H1 (cell line): Measurements from ENCODE around the gene TDP2.

Experiments
- CBX5 ChIP-seq: fragments of 300-800, 300-1000 bp; sonication (generic); IDR thresholded peaks from 2 replicates; pipeline ENCODE4 v1.7.1; 2016; ENCODE audit warnings: antibody characterized with exemption, low read length, low read depth
- CTCF ChIP-seq, 3 experiments: IDR thresholded peaks; 1 replicate in 2 of 3; 2 replicates in 1 of 3; pipeline versions ENCODE4 v1.5.1 to v1.6.1; 2011; ENCODE audit warnings: low read length in 3 of 3, mild to moderate bottlenecking in 3 of 3, inconsistent platforms in 2 of 3, low read depth in 1 of 3, moderate library complexity in 1 of 3; ENCODE audit not compliant: insufficient read depth in 1 of 3; ENCODE audit errors: control extremely low read depth in 1 of 3
- EGR1 ChIP-seq: IDR thresholded peaks from 2 replicates; pipeline ENCODE4 v1.6.1; 2011; ENCODE audit warnings: low read depth, low read length, borderline replicate concordance
- GTF2F1 ChIP-seq: IDR thresholded peaks from 2 replicates; pipeline ENCODE4 v1.6.1; 2012; ENCODE audit warnings: low read depth, low read length, improper control_type of control experiment, borderline replicate concordance
- JUN ChIP-seq: IDR thresholded peaks from 2 replicates; pipeline ENCODE4 v1.6.1; 2011; ENCODE audit warnings: low read depth, mild to moderate bottlenecking, improper control_type of control experiment, low read length
- PHF8 ChIP-seq: fragments of 200-600 bp; sonication (generic); conservative IDR thresholded peaks from 2 replicates; pipeline ENCODE4 v1.7.1; 2012; ENCODE audit warnings: low read depth, mild to moderate bottlenecking, inconsistent platforms, low read length, moderate library complexity
- POLR2A ChIP-seq, 2 experiments: IDR thresholded peaks; 1 replicate in 1 of 2; 2 replicates in 1 of 2; pipeline ENCODE4 v1.6.1; 2011; ENCODE audit warnings: low read depth in 2 of 2, low read length in 2 of 2, mild to moderate bottlenecking in 2 of 2; ENCODE audit errors: control extremely low read depth in 1 of 2
- TAF1 ChIP-seq: IDR thresholded peaks from 2 replicates; pipeline ENCODE4 v1.6.1; 2011; ENCODE audit warnings: mild to moderate bottlenecking, low read depth, low read length
- TEAD4 ChIP-seq: IDR thresholded peaks from 2 replicates; pipeline ENCODE4 v1.6.1; 2012; ENCODE audit warnings: low read depth, low read length, inconsistent platforms, mixed read lengths

GRCh38 chr6:24666097-24666640 is 530 bp downstream of the TDP2 start:
- TF ChIP-seq POLR2A (IDR thresholded peaks at IDR 0.05; ENCODE audit: control extremely low read depth in 1 of 2, low read depth in 2 of 2, low read length in 2 of 2) (no peak), CTCF (IDR thresholded peaks at IDR 0.05; ENCODE audit: control extremely low read depth in 1 of 3, insufficient read depth in 1 of 3, low read depth in 1 of 3, low read length in 3 of 3) (no peak), TEAD4 (no peak), CBX5 (no peak), JUN (no peak), TAF1 (no peak), EGR1 (no peak), GTF2F1 (no peak), PHF8 (no peak)
